ENCODE measurements around the gene BRI3.

DNA sequence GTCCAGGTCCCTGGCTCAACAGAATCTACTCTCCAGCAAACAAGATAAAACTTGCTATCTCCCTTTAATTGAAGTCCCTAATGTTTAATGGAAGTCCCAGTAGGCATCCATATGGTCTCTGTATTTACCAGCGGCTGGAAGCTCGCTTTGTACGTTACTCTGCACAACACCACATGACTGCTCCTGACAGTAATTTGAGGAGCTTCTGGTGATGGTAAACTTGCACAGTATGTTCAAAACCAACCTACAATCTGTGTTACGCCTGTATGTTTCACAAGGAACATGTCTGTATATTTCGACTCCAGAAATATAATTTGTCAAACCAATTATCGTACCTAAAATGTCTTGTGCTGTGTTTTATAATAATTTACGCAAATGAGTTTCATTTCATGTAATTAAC lies 25.1 kb upstream of the BRI3 start:
- no peak for TF ChIP-seq POLR2A (IDR thresholded peaks at IDR 0.05; ENCODE audit: low read depth, low read length)
- TF ChIP-seq POLR2AphosphoS5 (IDR thresholded peaks at IDR 0.05; ENCODE audit: low read depth, low read length): no peak
- TF ChIP-seq TAF1 (IDR thresholded peaks at IDR 0.05; ENCODE audit: low read depth, low read length): no peak
- no peak for TF ChIP-seq SPI1 (IDR thresholded peaks at IDR 0.05; ENCODE audit: low read depth, low read length)

All from GM12891 (cell line).